ENCODE results near the gene GTF3C1.

GRCh38 chr16:27455700-27456099, 94.0 kb downstream of the GTF3C1 start:
- TF ChIP-seq POLR2AphosphoS5 (IDR thresholded peaks at IDR 0.05; ENCODE audit: low read depth, low read length): no peak
- no peak for TF ChIP-seq TAF1 (IDR thresholded peaks at IDR 0.05; ENCODE audit: low read depth, low read length)
- no peak for TF ChIP-seq POLR2A (IDR thresholded peaks at IDR 0.05; ENCODE audit: low read depth, low read length)
